SK-N-SH (cell line): ENCODE results near the gene PIAS1. TPM values are rescaled to one million over a fixed set of nuclear protein-coding genes. Genes with fewer than 3 reads are reported as not detected.

ENCODE experiments used
- CTCF ChIA-PET: fragments of 300-600, 350-600 bp; formaldehyde crosslinking; extraction: SDS; loops from one replicate; lab custom pipeline; 2021; lab: Yijun Ruan, JAX
- POLR2A ChIA-PET: fragments of 350-600 bp; sonication (Branson Sonifier 250); formaldehyde crosslinking; extraction: SDS; loops from one replicate; lab custom pipeline; 2020; ENCODE audit warnings: antibody characterized with exemption, inconsistent platforms; lab: Yijun Ruan, JAX
- DNase-seq: peaks from one replicate; pipeline ENCODE4 v3.0.0; 2012
- H2AFZ ChIP-seq: fragments of 200-600 bp; sonication (generic); 2 replicates; pipeline ENCODE4 v1.8.1; 2016; ENCODE audit warnings: antibody characterized with exemption, mild to moderate bottlenecking, low read depth
- H3F3A ChIP-seq: fragments of 200-600 bp; sonication (generic); replicated peaks from 2 replicates; pipeline ENCODE3; 2016; ENCODE audit warnings: antibody characterized with exemption, mild to moderate bottlenecking; ENCODE audit not compliant: insufficient read depth
- H3K27ac ChIP-seq, 2 experiments: fragments of 200-500 bp in 1 of 2; fragments of 200-600 bp in 1 of 2; sonication (Bioruptor generic) in 1 of 2; sonication (generic), shearing (Covaris generic) in 1 of 2; 2 replicates each; pipeline versions ENCODE4 v1.5.1 to v1.6.1; 2014 to 2016; ENCODE audit warnings: low read depth in 2 of 2, inconsistent platforms in 1 of 2, low read length in 1 of 2, mild to moderate bottlenecking in 1 of 2, mixed read lengths in 1 of 2
- H3K27me3 ChIP-seq: fragments of 200-600 bp; sonication (generic), shearing (Covaris generic); 2 replicates; pipeline ENCODE4 v1.6.1; 2016; ENCODE audit warnings: mixed run types; ENCODE audit not compliant: insufficient read depth
- H3K36me3 ChIP-seq, 2 experiments: fragments of 200-500 bp in 1 of 2; fragments of 200-600 bp in 1 of 2; sonication (Bioruptor generic) in 1 of 2; sonication (generic) in 1 of 2; replicated peaks in 1 of 2; 2 replicates each; pipeline versions ENCODE3 to v1.5.1; 2014 to 2016; ENCODE audit warnings: low read length in 1 of 2, mild to moderate bottlenecking in 1 of 2; ENCODE audit not compliant: insufficient read depth in 2 of 2, control insufficient read depth in 1 of 2
- H3K4me1 ChIP-seq, 2 experiments: fragments of 200-500 bp in 1 of 2; fragments of 200-600 bp in 1 of 2; sonication (Bioruptor generic) in 1 of 2; sonication (generic), shearing (Covaris generic) in 1 of 2; 2 replicates each; pipeline versions ENCODE4 v1.5.1 to v1.6.1; 2014 to 2016; ENCODE audit warnings: low read depth in 1 of 2, low read length in 1 of 2, mixed run types in 1 of 2; ENCODE audit not compliant: insufficient read depth in 2 of 2, control insufficient read depth in 1 of 2
- H3K4me2 ChIP-seq: fragments of 200-600 bp; sonication (generic), shearing (Covaris generic); 2 replicates; pipeline ENCODE4 v1.6.1; 2017; ENCODE audit warnings: mixed run types
- H3K4me3 ChIP-seq, 2 experiments: fragments of 200-500 bp in 1 of 2; fragments of 200-600 bp in 1 of 2; sonication (Bioruptor generic) in 1 of 2; sonication (generic), shearing (Covaris generic) in 1 of 2; 2 replicates each; pipeline versions ENCODE4 v1.5.1 to v1.8.1; 2014 to 2016; ENCODE audit warnings: low read depth in 2 of 2, inconsistent platforms in 1 of 2, low read length in 1 of 2, mild to moderate bottlenecking in 1 of 2, mixed read lengths in 1 of 2, moderate library complexity in 1 of 2
- H3K79me2 ChIP-seq: fragments of 200-600 bp; sonication (generic); 2 replicates; pipeline ENCODE4 v1.8.1; 2017; ENCODE audit warnings: mild to moderate bottlenecking; ENCODE audit not compliant: insufficient read depth
- H3K9ac ChIP-seq: fragments of 200-600 bp; sonication (generic); 2 replicates; pipeline ENCODE4 v1.6.1; 2017; ENCODE audit warnings: mixed run types
- H3K9me2 ChIP-seq: fragments of 200-600 bp; sonication (generic); 2 replicates; pipeline ENCODE4 v1.6.1; 2017; ENCODE audit warnings: mixed run types
- H3K9me3 ChIP-seq: fragments of 200-600 bp; sonication (generic); 2 replicates; pipeline ENCODE4 v1.6.1; 2017; ENCODE audit warnings: mixed run types, mild to moderate bottlenecking, moderate library complexity
- H4K20me1 ChIP-seq: fragments of 200-600 bp; sonication (generic); 2 replicates; pipeline ENCODE4 v1.6.1; 2017; ENCODE audit warnings: mild to moderate bottlenecking, mixed run types; ENCODE audit not compliant: insufficient read depth
- CHD2 ChIP-seq: fragments of 150-350 bp; IDR thresholded peaks from 2 replicates; pipeline ENCODE4 v1.6.1; 2018; ENCODE audit warnings: low read length; ENCODE audit not compliant: partially characterized antibody
- ELF1 ChIP-seq: IDR thresholded peaks from 2 replicates; pipeline ENCODE4 v1.4.0; 2012
- EP300 ChIP-seq, 2 experiments: IDR thresholded peaks; 2 replicates each; pipeline versions ENCODE4 v1.4.0 to v1.6.1; 2012; ENCODE audit warnings: borderline replicate concordance in 1 of 2, low read depth in 1 of 2, low read length in 1 of 2
- EZH2phosphoT487 ChIP-seq: fragments of 200-600 bp; sonication (generic); IDR thresholded peaks from 2 replicates; pipeline ENCODE4 v1.6.1; 2017; ENCODE audit warnings: low read depth, mixed run types, mild to moderate bottlenecking, antibody characterized with exemption, moderate library complexity, borderline replicate concordance
- GABPA ChIP-seq: IDR thresholded peaks from 2 replicates; pipeline ENCODE4 v1.4.0; 2012; ENCODE audit warnings: low read depth, mild to moderate bottlenecking
- IRF3 ChIP-seq: fragments of 150-350 bp; IDR thresholded peaks from 2 replicates; pipeline ENCODE4 v1.6.1; 2016; ENCODE audit warnings: mild to moderate bottlenecking, low read depth, low read length
- JUND ChIP-seq: IDR thresholded peaks from 2 replicates; pipeline ENCODE4 v1.4.0; 2012
- NRF1 ChIP-seq: IDR thresholded peaks from 2 replicates; pipeline ENCODE4 v1.6.1; 2012; ENCODE audit warnings: low read depth, mild to moderate bottlenecking, low read length
- RCOR1 ChIP-seq: fragments of 150-350 bp; IDR thresholded peaks from 2 replicates; pipeline ENCODE4 v1.6.1; 2017; ENCODE audit warnings: antibody characterized with exemption, low read length
- RFX5 ChIP-seq: IDR thresholded peaks from 2 replicates; pipeline ENCODE4 v1.6.1; 2012; ENCODE audit warnings: mild to moderate bottlenecking, improper control_type of control experiment, low read length
- RXRA ChIP-seq: IDR thresholded peaks from 2 replicates; pipeline ENCODE4 v1.4.0; 2012; ENCODE audit warnings: low read depth, mild to moderate bottlenecking, borderline replicate concordance
- SIN3A ChIP-seq: IDR thresholded peaks from 2 replicates; pipeline ENCODE4 v1.6.1; 2012; ENCODE audit warnings: low read depth, mild to moderate bottlenecking, low read length, moderate library complexity, borderline replicate concordance
- TAF1 ChIP-seq: IDR thresholded peaks from 2 replicates; pipeline ENCODE4 v1.6.1; 2012; ENCODE audit warnings: low read depth, mild to moderate bottlenecking, low read length, moderate library complexity, borderline replicate concordance
- TCF12 ChIP-seq: IDR thresholded peaks from 2 replicates; pipeline ENCODE4 v1.4.0; 2012
- USF1 ChIP-seq: IDR thresholded peaks from 2 replicates; pipeline ENCODE4 v1.4.0; 2012; ENCODE audit warnings: low read depth, borderline replicate concordance
- USF2 ChIP-seq: fragments of 150-350 bp; IDR thresholded peaks from 2 replicates; pipeline ENCODE4 v1.6.1; 2017; ENCODE audit warnings: antibody characterized with exemption, low read length, low read depth, borderline replicate concordance
- YY1 ChIP-seq: IDR thresholded peaks from 2 replicates; pipeline ENCODE4 v1.4.0; 2012; ENCODE audit warnings: low read depth, mild to moderate bottlenecking
- WGBS: methylation state at CpG from one replicate; pipeline ENCODE4 v1.1.6; 2017; ENCODE audit warnings: low lambda C conversion rate; 5-methylcytosine and 5-hydroxymethylcytosine counted together
- polyA plus RNA-seq, 3 experiments: library from polyadenylated mRNA; depleted of rRNA; stranded (reverse); fragments of >200 nt; gene quantifications; 2 replicates each; pipeline ENCODE4 v1.2.3, GENCODE V29; 2012
- TF ChIP-seq, protein P1 (sequence below): IDR thresholded peaks from 2 replicates; pipeline ENCODE4; 2012
- TF ChIP-seq, protein P2 (sequence below): IDR thresholded peaks from 2 replicates; pipeline ENCODE4 v1.4.0; 2012; ENCODE audit warnings: low read depth, borderline replicate concordance

Gene PIAS1
- polyA plus RNA-seq, 1 of the 3 experiments (the other 2 are of a cell fraction): 9.0 TPM

DNA sequence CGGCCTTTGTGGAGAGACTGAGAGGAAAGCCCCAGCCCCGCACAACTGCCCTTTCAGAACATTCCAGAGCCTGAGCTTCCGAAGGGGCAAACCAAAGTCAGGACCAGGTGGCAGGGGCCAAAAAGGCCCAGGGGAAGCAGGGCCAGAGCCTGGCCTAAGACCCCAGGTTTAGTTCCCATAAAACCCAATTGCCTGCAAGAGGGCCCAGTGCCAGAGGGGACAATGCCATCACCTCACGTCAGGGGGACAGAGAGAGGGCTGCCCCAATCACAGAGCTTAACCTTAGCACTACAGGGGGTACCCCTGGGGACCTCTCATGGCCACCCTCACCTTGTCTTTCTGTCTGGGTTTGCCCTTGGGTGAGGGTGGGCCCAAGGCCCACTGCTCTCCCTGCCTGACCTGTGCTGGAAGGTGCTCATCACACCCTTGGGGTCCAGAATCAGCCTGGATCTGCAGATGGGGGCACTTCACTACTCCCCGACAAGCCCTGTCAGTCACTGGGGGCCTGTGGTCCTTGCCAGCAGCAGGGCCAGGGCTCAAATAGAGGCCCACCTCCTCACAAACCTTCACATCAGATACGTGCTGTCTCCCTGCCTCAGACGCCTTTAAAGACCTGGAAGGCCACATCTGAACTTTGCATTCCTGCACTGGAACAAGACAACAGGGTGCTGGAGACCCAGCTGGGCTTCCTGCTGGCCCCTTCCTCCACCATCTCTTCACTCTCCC lies 147.2 kb downstream of the PIAS1 start:
- no peaks in the 10 kb centered on the region for H3K9me2 ChIP-seq
- peaks cover 0 to 20% of the 10 kb centered on the region in 2 experiments; a peak in 1 of 4 replicates for H3K4me1 ChIP-seq
- no peak overlapping the region for H2AFZ ChIP-seq
- H3K9me3 ChIP-seq: no peaks in the 10 kb centered on the region
- no peaks in the 10 kb centered on the region for H4K20me1 ChIP-seq
- ChIA-PET POLR2A (no interaction called here), CTCF (interaction anchor here (0.9 to 2.7 kb wide), 6 partner anchors 10 to 103 kb away, joined by 3 to 14 read pairs (median 3); partner anchors contain the start of gene CLN6)
- peak; percentile 17 for DNase-seq
- peaks cover 0 to 4% of the 10 kb centered on the region in 2 experiments for H3K36me3 ChIP-seq
- no peak overlapping the region for H3K27ac ChIP-seq
- H3F3A ChIP-seq: no peaks in the 10 kb centered on the region
- 97% methylated on average over 4 of the region's 7 CpGs for WGBS
- no peak overlapping the region for H3K4me2 ChIP-seq
- no peaks in the 10 kb centered on the region for H3K27me3 ChIP-seq
- TF ChIP-seq NRF1 (no peak), TAF1 (no peak)
- no peak overlapping the region for H3K4me3 ChIP-seq
- peaks cover 4% of the 10 kb centered on the region; the same call in 1 of the 2 replicates for H3K79me2 ChIP-seq
- no peak overlapping the region for H3K9ac ChIP-seq

DNA sequence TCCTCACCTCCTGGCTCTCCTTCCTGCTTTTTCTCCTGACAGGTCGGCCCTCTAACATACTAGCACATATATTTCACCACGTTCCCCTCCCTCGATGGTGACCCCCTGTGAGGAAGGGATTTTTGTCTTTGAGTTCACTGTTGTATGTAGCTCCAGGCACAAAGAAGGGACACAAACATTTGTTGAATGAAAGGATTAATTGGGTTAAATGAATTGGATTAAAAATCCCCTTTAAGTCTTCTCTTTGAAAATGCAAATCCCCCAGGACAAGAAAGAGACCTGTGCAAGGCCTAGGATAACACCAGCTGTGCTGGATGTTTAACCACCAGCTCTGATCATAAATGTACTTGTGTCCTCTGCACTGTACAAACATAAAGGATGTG lies 147.8 kb downstream of the PIAS1 start:
- CTCF ChIA-PET: interaction anchor here (0.9 to 2.7 kb wide), 5 partner anchors 9 to 338 kb away, joined by 3 to 14 read pairs (median 3); partner anchors contain the start of gene CLN6

More for the DNA sequence above, 147.8 kb downstream of the PIAS1 start:
- 82% methylated on average over 3 of the region's 3 CpGs for WGBS
- POLR2A ChIA-PET: no interaction called here
- Histone ChIP-seq H4K20me1 (no peaks in the 10 kb centered on the region), H3K36me3 (peaks cover 0 to 4% of the 10 kb centered on the region in 2 experiments), H2AFZ (no peak overlapping the region), H3K4me1 (peaks cover 0 to 20% of the 10 kb centered on the region in 2 experiments; a peak in 1 of 4 replicates), H3K27ac (no peak overlapping the region), H3K27me3 (no peaks in the 10 kb centered on the region), H3K4me3 (no peak overlapping the region), H3K9me2 (no peaks in the 10 kb centered on the region), H3K9ac (no peak overlapping the region), H3K4me2 (no peak overlapping the region), H3F3A (no peaks in the 10 kb centered on the region), H3K9me3 (no peaks in the 10 kb centered on the region), H3K79me2 (peaks cover 4% of the 10 kb centered on the region; the same call in 1 of the 2 replicates)
- peak; percentile 23 for DNase-seq
- TF ChIP-seq TCF12 (no peak), NRF1 (no peak), USF2 (no peak), CHD2 (no peak), ELF1 (no peak), RFX5 (no peak), RCOR1 (no peak), JUND (no peak), GABPA (no peak), SIN3A (no peak), YY1 (no peak), EP300 (IDR thresholded peaks at IDR 0.05; ENCODE audit: borderline replicate concordance in 1 of 2, low read depth in 1 of 2, low read length in 1 of 2) (no peak), RXRA (no peak), IRF3 (no peak), USF1 (no peak), EZH2phosphoT487 (no peak), TAF1 (no peak)
- TF ChIP-seq, protein P1, sequence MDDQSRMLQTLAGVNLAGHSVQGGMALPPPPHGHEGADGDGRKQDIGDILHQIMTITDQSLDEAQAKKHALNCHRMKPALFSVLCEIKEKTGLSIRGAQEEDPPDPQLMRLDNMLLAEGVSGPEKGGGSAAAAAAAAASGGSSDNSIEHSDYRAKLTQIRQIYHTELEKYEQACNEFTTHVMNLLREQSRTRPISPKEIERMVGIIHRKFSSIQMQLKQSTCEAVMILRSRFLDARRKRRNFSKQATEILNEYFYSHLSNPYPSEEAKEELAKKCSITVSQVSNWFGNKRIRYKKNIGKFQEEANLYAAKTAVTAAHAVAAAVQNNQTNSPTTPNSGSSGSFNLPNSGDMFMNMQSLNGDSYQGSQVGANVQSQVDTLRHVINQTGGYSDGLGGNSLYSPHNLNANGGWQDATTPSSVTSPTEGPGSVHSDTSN: no peak
- TF ChIP-seq, protein P2, sequence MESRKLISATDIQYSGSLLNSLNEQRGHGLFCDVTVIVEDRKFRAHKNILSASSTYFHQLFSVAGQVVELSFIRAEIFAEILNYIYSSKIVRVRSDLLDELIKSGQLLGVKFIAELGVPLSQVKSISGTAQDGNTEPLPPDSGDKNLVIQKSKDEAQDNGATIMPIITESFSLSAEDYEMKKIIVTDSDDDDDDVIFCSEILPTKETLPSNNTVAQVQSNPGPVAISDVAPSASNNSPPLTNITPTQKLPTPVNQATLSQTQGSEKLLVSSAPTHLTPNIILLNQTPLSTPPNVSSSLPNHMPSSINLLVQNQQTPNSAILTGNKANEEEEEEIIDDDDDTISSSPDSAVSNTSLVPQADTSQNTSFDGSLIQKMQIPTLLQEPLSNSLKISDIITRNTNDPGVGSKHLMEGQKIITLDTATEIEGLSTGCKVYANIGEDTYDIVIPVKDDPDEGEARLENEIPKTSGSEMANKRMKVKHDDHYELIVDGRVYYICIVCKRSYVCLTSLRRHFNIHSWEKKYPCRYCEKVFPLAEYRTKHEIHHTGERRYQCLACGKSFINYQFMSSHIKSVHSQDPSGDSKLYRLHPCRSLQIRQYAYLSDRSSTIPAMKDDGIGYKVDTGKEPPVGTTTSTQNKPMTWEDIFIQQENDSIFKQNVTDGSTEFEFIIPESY: no peak
